GM12892 (cell line): Measurements from ENCODE around the gene GPR55.
A peak's percentile ranks its signal among the peaks of the same experiment; 100 is the strongest.

Source experiments
- DNase-seq: peaks from one replicate; pipeline ENCODE4 v3.0.0; 2011; ENCODE audit not compliant: insufficient read length
- FAIRE-seq: peaks from 2 replicates; lab custom pipeline; 2011; peaks lifted over from hg19 to GRCh38; lab: Jason Lieb, UNC
- POLR2A ChIP-seq: IDR thresholded peaks from 2 replicates; pipeline ENCODE4 v1.6.1; 2011; ENCODE audit warnings: low read depth, low read length, control low read depth
- POLR2AphosphoS5 ChIP-seq: IDR thresholded peaks from 2 replicates; pipeline ENCODE4 v1.6.1; 2011; ENCODE audit warnings: low read depth, low read length, control low read depth
- TAF1 ChIP-seq: IDR thresholded peaks from 2 replicates; pipeline ENCODE4 v1.6.1; 2011; ENCODE audit warnings: low read depth, mild to moderate bottlenecking, control low read depth, low read length, borderline replicate concordance

Gene GPR55

GRCh38 chr2:230922951-230923717 lies 1.9 kb downstream of the GPR55 start:
- FAIRE-seq, result peak; percentile 9
- TF ChIP-seq POLR2AphosphoS5 (no peak; the same call in 1 of the 2 replicates), POLR2A (peak; percentile 62; the same call in 1 of the 2 replicates), TAF1 (0 out of 2 replicates have a peak, but pooled peaks have one; percentile 14)

DNA sequence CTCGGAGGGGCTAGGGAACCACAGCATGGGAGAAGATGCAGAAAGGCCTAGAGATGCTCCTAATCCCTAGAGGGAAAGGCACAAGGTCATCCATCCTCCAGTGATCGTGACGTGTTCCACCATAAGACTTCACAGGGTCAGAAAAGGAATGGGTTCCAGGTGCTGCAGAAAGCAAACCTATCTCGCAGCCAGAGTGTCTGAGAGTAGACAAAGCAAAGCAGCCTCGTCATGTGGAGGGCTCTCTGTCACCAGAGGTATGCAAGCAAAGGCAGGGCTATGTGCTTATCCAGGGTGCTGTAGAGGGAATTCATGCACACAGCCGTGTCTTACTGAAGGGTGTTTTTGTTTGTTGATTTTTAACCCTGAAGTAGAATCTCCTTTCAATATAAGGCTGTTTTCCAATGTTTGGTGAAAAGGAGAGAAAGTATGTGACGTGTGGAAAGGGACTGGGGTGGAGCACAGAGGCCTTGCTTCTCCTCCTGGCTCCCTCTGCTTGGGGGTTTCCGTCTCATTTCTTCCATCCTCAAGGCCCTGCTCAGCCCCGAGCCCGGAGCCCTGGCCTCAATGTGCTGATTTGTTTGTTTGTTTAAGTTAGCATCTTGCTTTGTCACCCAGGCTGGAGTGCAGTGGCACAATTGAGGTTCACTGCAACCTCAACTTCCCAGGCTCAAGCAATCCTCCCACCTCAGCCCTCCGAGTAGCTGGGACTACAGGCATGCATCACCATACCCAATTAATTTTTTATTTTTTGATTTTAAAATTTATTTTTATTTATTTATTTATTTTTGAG lies 3.0 kb downstream of the GPR55 start:
- FAIRE-seq, result peak; percentile 94
- TF ChIP-seq POLR2A (peak; percentile 75), POLR2AphosphoS5 (peak; percentile 82), TAF1 (no peak)
- no peak for DNase-seq

More at GRCh38 chr2:230922951-230923717, 1.9 kb downstream of the GPR55 start:
- no peak for DNase-seq

DNA sequence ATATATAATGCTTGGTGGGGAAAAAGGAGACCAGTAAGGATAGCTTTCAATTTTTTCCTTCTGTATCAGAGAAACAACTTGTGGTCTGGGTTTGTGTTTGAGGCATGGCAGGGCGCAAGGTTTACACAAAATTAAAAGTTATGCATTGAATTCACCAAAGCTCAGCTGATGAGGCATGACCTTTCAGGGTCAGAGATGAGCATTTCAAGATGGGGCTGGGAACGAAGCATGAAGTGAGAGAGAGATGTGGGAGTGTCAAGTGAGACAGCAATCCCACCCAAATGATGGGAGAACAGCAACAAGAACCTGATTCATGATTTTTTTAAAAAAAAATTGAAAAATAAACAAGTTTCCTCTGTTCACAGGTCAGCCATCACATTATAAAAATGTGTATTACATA lies 4.9 kb downstream of the GPR55 start:
- FAIRE-seq (peak; percentile 83), DNase-seq (no peak)
- TF ChIP-seq POLR2AphosphoS5, result no peak
- no peak for TF ChIP-seq TAF1
- 0 out of 2 replicates have a peak, but pooled peaks have one; percentile 46 for TF ChIP-seq POLR2A

- no peak for DNase-seq
- no peak for TF ChIP-seq POLR2AphosphoS5
- TF ChIP-seq TAF1, result no peak
- TF ChIP-seq POLR2A, result no peak
- FAIRE-seq, result no peak
Measured at GRCh38 chr2:230919681-230920080, 5.4 kb downstream of the GPR55 start.

- no peak for FAIRE-seq
- TF ChIP-seq POLR2AphosphoS5, result no peak
- no peak for TF ChIP-seq POLR2A
- TF ChIP-seq TAF1, result no peak
- no peak for DNase-seq
Measured at GRCh38 chr2:230919240-230919639, 5.8 kb downstream of the GPR55 start.

- FAIRE-seq, result no peak
- TF ChIP-seq TAF1 (no peak), POLR2A (no peak), POLR2AphosphoS5 (no peak)
- DNase-seq, result no peak
Measured at GRCh38 chr2:230916218-230916617, 8.8 kb downstream of the GPR55 start.

GRCh38 chr2:230915319-230915718 lies 9.7 kb downstream of the GPR55 start:
- DNase-seq, result no peak
- FAIRE-seq, result peak; percentile 33
- TF ChIP-seq TAF1, result no peak
- no peak for TF ChIP-seq POLR2AphosphoS5
- TF ChIP-seq POLR2A, result no peak

- FAIRE-seq, result no peak
- TF ChIP-seq TAF1 (no peak), POLR2A (no peak), POLR2AphosphoS5 (no peak)
- no peak for DNase-seq
Measured at GRCh38 chr2:230914886-230915285, 10.2 kb downstream of the GPR55 start.

GRCh38 chr2:230913406-230914143 lies 11.5 kb downstream of the GPR55 start:
- DNase-seq (no peak), FAIRE-seq (peak; percentile 82)
- no peak for TF ChIP-seq POLR2AphosphoS5

DNA sequence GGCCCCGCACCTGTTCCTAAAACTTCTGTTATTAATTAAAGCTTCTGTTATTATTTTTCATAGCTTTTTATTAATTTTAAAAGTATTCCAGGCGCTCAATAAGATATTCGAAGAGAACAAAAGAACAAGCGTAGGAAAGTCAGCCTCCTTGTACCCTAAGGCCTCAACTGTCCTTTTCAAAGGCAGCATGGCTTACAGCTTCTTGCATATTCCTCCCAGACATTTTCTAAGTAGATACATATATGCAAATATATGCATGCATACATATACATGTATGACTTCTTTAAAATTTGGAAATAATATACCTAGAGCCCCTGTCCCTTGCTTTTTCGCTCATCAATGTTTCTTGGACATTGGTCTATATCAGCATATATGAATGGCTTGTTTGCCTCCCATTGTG lies 12.3 kb downstream of the GPR55 start:
- TF ChIP-seq POLR2AphosphoS5 (no peak), TAF1 (no peak), POLR2A (no peak)
- DNase-seq (no peak), FAIRE-seq (no peak)

- TF ChIP-seq POLR2AphosphoS5 (peak; percentile 47), TAF1 (no peak)
- DNase-seq (no peak), FAIRE-seq (no peak)
Measured at GRCh38 chr2:230912046-230912445, 13.0 kb downstream of the GPR55 start.
